BLaER1 treated with 17β-estradiol and CSF1 and Interleukin-3, amounts not matched to agents 10 nM and 100 nM (cell line): ENCODE measurements around the gene TBC1D16.

Experiments used
- H3K27ac ChIP-seq, 11 experiments: shearing (Covaris generic); formaldehyde crosslinking; 2 replicates each; pipeline ENCODE4 v1.8.1; 2022
- H3K27me3 ChIP-seq, 11 experiments: shearing (Covaris generic); formaldehyde crosslinking; 2 replicates each; pipeline ENCODE4 v1.8.1; 2022
- H3K36me3 ChIP-seq, 11 experiments: shearing (Covaris generic); formaldehyde crosslinking; 2 replicates each; pipeline ENCODE4 v1.8.1; 2022
- H3K4me1 ChIP-seq, 10 experiments: shearing (Covaris generic); formaldehyde crosslinking; 2 replicates each; pipeline ENCODE4 v1.8.1; 2022
- H3K4me2 ChIP-seq, 11 experiments: shearing (Covaris generic); formaldehyde crosslinking; 2 replicates each; pipeline ENCODE4 v1.8.1; 2022
- H3K4me3 ChIP-seq, 10 experiments: shearing (Covaris generic); formaldehyde crosslinking; 2 replicates each; pipeline ENCODE4 v1.8.1; 2022
- H3K9ac ChIP-seq, 11 experiments: shearing (Covaris generic); formaldehyde crosslinking; 2 replicates each; pipeline ENCODE4 v1.8.1; 2022
- H3K9me3 ChIP-seq, 11 experiments: shearing (Covaris generic); formaldehyde crosslinking; replicated peaks in 1 of 11; 2 replicates each; pipeline ENCODE4 v1.8.1; 2022
- H4K20me1 ChIP-seq, 11 experiments: shearing (Covaris generic); formaldehyde crosslinking; 2 replicates each; pipeline ENCODE4 v1.8.1; 2022
- Cebpa-rat ChIP-seq, 11 experiments: shearing (Covaris generic); IDR thresholded peaks; 2 replicates each; pipeline ENCODE4 v1.8.1; 2022

TBC1D16 gene

GRCh38 chr17:80005360-80006338 lies 30.0 kb downstream of the TBC1D16 start:
- no peak overlapping the region for H3K4me3 ChIP-seq

GRCh38 chr17:80003969-80004368 lies 31.7 kb downstream of the TBC1D16 start:
- Histone ChIP-seq H3K9me3 (no peaks in the 10 kb centered on the region), H3K9ac (peak overlapping the region in 1 of 11 experiments; percentile 33; a peak in 1 of 22 replicates), H4K20me1 (peaks cover 0 to 19% (median 0%) of the 10 kb centered on the region in 11 experiments; a peak in 7 of 22 replicates), H3K4me2 (peak overlapping the region in 5 of 11 experiments; percentile 25 to 37 (median 28); a peak in 5 of 22 replicates), H3K4me3 (no peak overlapping the region), H3K27me3 (no peaks in the 10 kb centered on the region), H3K36me3 (peaks cover 0 to under 1% (median 0%) of the 10 kb centered on the region in 11 experiments; a peak in 2 of 22 replicates), H3K27ac (peak overlapping the region in 3 of 11 experiments; percentile 10 to 46 (median 43); a peak in 4 of 22 replicates), H3K4me1 (peaks cover 0 to 38% (median 27%) of the 10 kb centered on the region in 10 experiments; a peak in 16 of 20 replicates)
- no peak for TF ChIP-seq Cebpa-rat (IDR thresholded peaks at IDR 0.05)

More at GRCh38 chr17:80005360-80006338, 30.0 kb downstream of the TBC1D16 start:
- Histone ChIP-seq H3K9me3 (no peaks in the 10 kb centered on the region), H3K4me2 (peak overlapping the region in 10 of 11 experiments; percentile 15 to 68 (median 32); a peak in 14 of 22 replicates), H3K4me1 (peaks cover 0 to 29% (median 21%) of the 10 kb centered on the region in 10 experiments; a peak in 15 of 20 replicates), H3K36me3 (peaks cover 0 to 16% (median 10%) of the 10 kb centered on the region in 11 experiments; a peak in 10 of 22 replicates), H3K27me3 (no peaks in the 10 kb centered on the region), H3K27ac (peak overlapping the region in 4 of 11 experiments; percentile 10 to 35 (median 26); a peak in 6 of 22 replicates), H3K9ac (peak overlapping the region in 3 of 11 experiments; percentile 6 to 44 (median 10); a peak in 4 of 22 replicates), H4K20me1 (peaks cover 0 to 26% (median 0%) of the 10 kb centered on the region in 11 experiments; a peak in 8 of 22 replicates)
- no peak for TF ChIP-seq Cebpa-rat (IDR thresholded peaks at IDR 0.05)

GRCh38 chr17:80002690-80003490 lies 32.8 kb downstream of the TBC1D16 start:
- no peak overlapping the region for H3K4me3 ChIP-seq
- H3K9ac ChIP-seq, result no peak overlapping the region
- no peak overlapping the region for H3K4me2 ChIP-seq
- TF ChIP-seq Cebpa-rat (IDR thresholded peaks at IDR 0.05), result no peak
- peaks cover 0 to 10% (median 0%) of the 10 kb centered on the region in 11 experiments; a peak in 5 of 22 replicates for H4K20me1 ChIP-seq
- H3K4me1 ChIP-seq, result peaks cover 4 to 44% (median 37%) of the 10 kb centered on the region in 10 experiments
- H3K9me3 ChIP-seq, result no peaks in the 10 kb centered on the region
- H3K27ac ChIP-seq, result peak overlapping the region in 1 of 11 experiments; percentile 34; a peak in 2 of 22 replicates
- no peaks in the 10 kb centered on the region for H3K27me3 ChIP-seq
- H3K36me3 ChIP-seq, result no peaks in the 10 kb centered on the region; a peak in 2 of 22 replicates

- Histone ChIP-seq H3K27ac (0 out of 22 replicates have a peak overlapping the region, but pooled peaks of 1 of the 11 experiments have one; percentile 10), H3K9ac (no peak overlapping the region), H3K4me1 (peaks cover 11 to 51% (median 44%) of the 10 kb centered on the region in 10 experiments), H3K27me3 (no peaks in the 10 kb centered on the region), H4K20me1 (peaks cover 0 to 7% (median 0%) of the 10 kb centered on the region in 11 experiments; a peak in 3 of 22 replicates), H3K4me3 (no peak overlapping the region), H3K4me2 (no peak overlapping the region), H3K36me3 (no peaks in the 10 kb centered on the region; a peak in 2 of 22 replicates), H3K9me3 (no peaks in the 10 kb centered on the region)
- no peak for TF ChIP-seq Cebpa-rat (IDR thresholded peaks at IDR 0.05)
Measured at GRCh38 chr17:80002070-80002641, 33.5 kb downstream of the TBC1D16 start.

GRCh38 chr17:80000981-80001775 lies 34.5 kb downstream of the TBC1D16 start:
- Histone ChIP-seq H3K4me1 (peaks cover 21 to 59% (median 52%) of the 10 kb centered on the region in 10 experiments), H3K4me3 (no peak overlapping the region), H3K27me3 (no peaks in the 10 kb centered on the region), H3K27ac (peak overlapping the region in 5 of 11 experiments; percentile 24 to 97 (median 93); a peak in 9 of 22 replicates), H3K9ac (no peak overlapping the region), H3K36me3 (no peaks in the 10 kb centered on the region; a peak in 2 of 22 replicates), H3K9me3 (no peaks in the 10 kb centered on the region), H3K4me2 (no peak overlapping the region), H4K20me1 (peaks cover 0 to 3% (median 0%) of the 10 kb centered on the region in 11 experiments; a peak in 1 of 22 replicates)
- no peak for TF ChIP-seq Cebpa-rat (IDR thresholded peaks at IDR 0.05)

- no peaks in the 10 kb centered on the region for H3K9me3 ChIP-seq
- H4K20me1 ChIP-seq, result no peaks in the 10 kb centered on the region
- peak overlapping the region in 1 of 11 experiments; percentile 15; a peak in 1 of 22 replicates for H3K4me2 ChIP-seq
- peak overlapping the region in 7 of 11 experiments; percentile 13 to 97 (median 69); a peak in 11 of 22 replicates for H3K27ac ChIP-seq
- H3K27me3 ChIP-seq, result no peaks in the 10 kb centered on the region
- H3K4me1 ChIP-seq, result peaks cover 27 to 59% (median 53%) of the 10 kb centered on the region in 10 experiments
- TF ChIP-seq Cebpa-rat (IDR thresholded peaks at IDR 0.05), result no peak
- no peak overlapping the region for H3K4me3 ChIP-seq
- H3K36me3 ChIP-seq, result no peaks in the 10 kb centered on the region; a peak in 2 of 22 replicates
- peak overlapping the region in 3 of 11 experiments; percentile 1 to 31 (median 25); a peak in 2 of 22 replicates for H3K9ac ChIP-seq
Measured at GRCh38 chr17:80000136-80000535, 35.5 kb downstream of the TBC1D16 start.

GRCh38 chr17:79997011-79997660 lies 38.5 kb downstream of the TBC1D16 start:
- H3K27me3 ChIP-seq, result peaks cover 0 to 4% (median 0%) of the 10 kb centered on the region in 11 experiments; a peak in 1 of 22 replicates
- peak overlapping the region; percentile 81 to 99 (median 90) for H3K4me2 ChIP-seq
- peak in 8 of 11 experiments; percentile 18 to 94 (median 68); a peak in 11 of 22 replicates for TF ChIP-seq Cebpa-rat (IDR thresholded peaks at IDR 0.05)
- no peaks in the 10 kb centered on the region; a peak in 1 of 22 replicates for H3K36me3 ChIP-seq
- H3K4me1 ChIP-seq, result peaks cover 56 to 79% (median 71%) of the 10 kb centered on the region in 10 experiments
- peak overlapping the region; percentile 58 to 88 (median 78) for H3K9ac ChIP-seq
- H3K9me3 ChIP-seq, result no peaks in the 10 kb centered on the region
- no peaks in the 10 kb centered on the region; a peak in 1 of 22 replicates for H4K20me1 ChIP-seq
- H3K27ac ChIP-seq, result peak overlapping the region; percentile 59 to 98 (median 93); a peak in 21 of 22 replicates
- H3K4me3 ChIP-seq, result peak overlapping the region in 8 of 10 experiments; percentile 9 to 59 (median 16); a peak in 8 of 20 replicates
